Measurements from ENCODE around the gene LDAH. TPM values are rescaled to one million over a fixed set of nuclear protein-coding genes. Genes with fewer than 3 reads are reported as not detected.

The LDAH gene
- total RNA-seq, 1 experiment from 2014 or later, result 42.4 TPM

GRCh38 chr2:20702563-20702962 is 120.3 kb downstream of the LDAH start:
- no peak for DNase-seq (ENCODE audit: low read depth, low spot score)
- in situ Hi-C loops (cut with HindIII; ENCODE audit: low pct_unique_long_range_greater_than_20kb, low sequenced_read_pairs), result no loop called here

GRCh38 chr2:20698916-20699613 is 123.8 kb downstream of the LDAH start:
- in situ Hi-C loops (cut with HindIII; ENCODE audit: low pct_unique_long_range_greater_than_20kb, low sequenced_read_pairs), result loop anchor here (25.0 kb wide), 1 partner anchor 238 kb away; no protein-coding TSS in a partner anchor
- DNase-seq (ENCODE audit: low read depth, low spot score), result no peak

GRCh38 chr2:20697322-20697934 is 125.5 kb downstream of the LDAH start:
- in situ Hi-C loops (cut with HindIII; ENCODE audit: low pct_unique_long_range_greater_than_20kb, low sequenced_read_pairs), result loop anchor here (25.0 kb wide), 1 partner anchor 240 kb away; no protein-coding TSS in a partner anchor
- DNase-seq (ENCODE audit: low read depth, low spot score), result no peak

GRCh38 chr2:20696366-20696765 is 126.5 kb downstream of the LDAH start:
- no peak for DNase-seq (ENCODE audit: low read depth, low spot score)
- in situ Hi-C loops (cut with HindIII; ENCODE audit: low pct_unique_long_range_greater_than_20kb, low sequenced_read_pairs), result loop anchor here (25.0 kb wide), 1 partner anchor 241 kb away; no protein-coding TSS in a partner anchor

GRCh38 chr2:20693317-20693716 is 129.6 kb downstream of the LDAH start:
- DNase-seq (ENCODE audit: low read depth, low spot score), result no peak
- in situ Hi-C loops (cut with HindIII; ENCODE audit: low pct_unique_long_range_greater_than_20kb, low sequenced_read_pairs), result loop anchor here (25.0 kb wide), 1 partner anchor 244 kb away; no protein-coding TSS in a partner anchor

- in situ Hi-C loops (cut with HindIII; ENCODE audit: low pct_unique_long_range_greater_than_20kb, low sequenced_read_pairs), result loop anchor here (25.0 kb wide), 1 partner anchor 245 kb away; no protein-coding TSS in a partner anchor
- peak; percentile 55 for DNase-seq (ENCODE audit: low read depth, low spot score)
These were observed 130.8 kb downstream of the LDAH start for GRCh38 chr2:20692081-20692480.

- in situ Hi-C loops (cut with HindIII; ENCODE audit: low pct_unique_long_range_greater_than_20kb, low sequenced_read_pairs), result loop anchor here (25.0 kb wide), 1 partner anchor 246 kb away; no protein-coding TSS in a partner anchor
- no peak for DNase-seq (ENCODE audit: low read depth, low spot score)
These were observed 131.7 kb downstream of the LDAH start for GRCh38 chr2:20691076-20691734.

GRCh38 chr2:20689428-20690264 is 133.3 kb downstream of the LDAH start:
- in situ Hi-C loops (cut with HindIII; ENCODE audit: low pct_unique_long_range_greater_than_20kb, low sequenced_read_pairs), result loop anchor here (25.0 kb wide), 1 partner anchor 248 kb away; no protein-coding TSS in a partner anchor
- no peak for DNase-seq (ENCODE audit: low read depth, low spot score)

GRCh38 chr2:20687260-20687832 is 135.6 kb downstream of the LDAH start:
- DNase-seq (ENCODE audit: low read depth, low spot score), result peak; percentile 19
- in situ Hi-C loops (cut with HindIII; ENCODE audit: low pct_unique_long_range_greater_than_20kb, low sequenced_read_pairs), result loop anchor here (25.0 kb wide), 1 partner anchor 250 kb away; no protein-coding TSS in a partner anchor

- DNase-seq (ENCODE audit: low read depth, low spot score), result no peak
- in situ Hi-C loops (cut with HindIII; ENCODE audit: low pct_unique_long_range_greater_than_20kb, low sequenced_read_pairs), result loop anchor here (25.0 kb wide), 1 partner anchor 253 kb away; no protein-coding TSS in a partner anchor
These were observed 138.3 kb downstream of the LDAH start for GRCh38 chr2:20684581-20685063.

GRCh38 chr2:20682167-20682920 is 140.6 kb downstream of the LDAH start:
- peak; percentile 63 for DNase-seq (ENCODE audit: low read depth, low spot score)
- in situ Hi-C loops (cut with HindIII; ENCODE audit: low pct_unique_long_range_greater_than_20kb, low sequenced_read_pairs), result loop anchor here (25.0 kb wide), 1 partner anchor 255 kb away; no protein-coding TSS in a partner anchor

- no peak for DNase-seq (ENCODE audit: low read depth, low spot score)
- in situ Hi-C loops (cut with HindIII; ENCODE audit: low pct_unique_long_range_greater_than_20kb, low sequenced_read_pairs), result loop anchor here (25.0 kb wide), 1 partner anchor 256 kb away; no protein-coding TSS in a partner anchor
These were observed 142.0 kb downstream of the LDAH start for GRCh38 chr2:20680744-20681375.

- in situ Hi-C loops (cut with HindIII; ENCODE audit: low pct_unique_long_range_greater_than_20kb, low sequenced_read_pairs), result loop anchor here (10.0 to 25.0 kb wide), 2 partner anchors 56 to 259 kb away; no protein-coding TSS in a partner anchor
These were observed 144.1 kb downstream of the LDAH start for GRCh38 chr2:20678780-20679179.

GRCh38 chr2:20678086-20678395 is 144.9 kb downstream of the LDAH start:
- in situ Hi-C loops (cut with HindIII; ENCODE audit: low pct_unique_long_range_greater_than_20kb, low sequenced_read_pairs), result loop anchor here (10.0 to 25.0 kb wide), 2 partner anchors 57 to 259 kb away; no protein-coding TSS in a partner anchor
- DNase-seq (ENCODE audit: low read depth, low spot score), result no peak

More at GRCh38 chr2:20678780-20679179, 144.1 kb downstream of the LDAH start:
- no peak for DNase-seq (ENCODE audit: low read depth, low spot score)

- in situ Hi-C loops (cut with HindIII; ENCODE audit: low pct_unique_long_range_greater_than_20kb, low sequenced_read_pairs), result loop anchor here (10.0 to 25.0 kb wide), 2 partner anchors 57 to 260 kb away; no protein-coding TSS in a partner anchor
These were observed 145.4 kb downstream of the LDAH start for GRCh38 chr2:20677301-20678085.

More at GRCh38 chr2:20677301-20678085, 145.4 kb downstream of the LDAH start:
- DNase-seq (ENCODE audit: low read depth, low spot score), result peak; percentile 28

All from SK-MEL-5 (cell line).